Activated CD4-positive, alpha-beta T cell treated with anti-CD3 and anti-CD28 coated beads, Interleukin-2, Interleukin-4, amounts not matched to agents 100 ng/mL and 50 ng/mL, durations not matched to agents 16 hours and 8 hours (primary cell): ENCODE data around the gene CHRNA3.
A peak's percentile ranks its signal among the peaks of the same experiment; 100 is the strongest.
"Not testable (repeated sequence)": the region's sequence is repeated elsewhere in the genome, so short reads cannot be mapped to it uniquely, and the experiment has no call there.

Source experiments
- DNase-seq: peaks from one replicate; pipeline ENCODE4 v3.0.0-alpha.2; 2020; ENCODE audit warnings: low spot score

Gene CHRNA3

DNA sequence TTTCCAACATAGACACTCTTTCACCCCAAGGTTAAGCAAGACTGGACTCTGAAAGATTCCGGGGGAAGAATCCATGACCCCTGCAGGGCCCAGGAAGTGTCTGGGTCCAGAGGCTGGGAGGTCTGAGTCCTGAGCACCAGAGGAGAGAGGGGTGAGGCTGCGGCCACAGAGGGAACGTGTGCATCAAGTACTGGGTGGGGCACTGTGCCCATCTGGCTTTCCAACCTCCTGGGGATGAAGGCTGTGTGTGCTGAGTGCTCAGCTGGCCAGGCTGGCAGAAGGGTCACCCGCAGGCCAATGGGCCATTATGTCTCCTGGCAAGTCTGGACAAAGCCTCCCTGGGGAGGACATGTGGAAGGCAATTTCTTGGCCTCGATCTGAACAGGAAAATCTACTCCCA, 3.3 kb downstream of the CHRNA3 start:
- DNase-seq, result no peak

DNA sequence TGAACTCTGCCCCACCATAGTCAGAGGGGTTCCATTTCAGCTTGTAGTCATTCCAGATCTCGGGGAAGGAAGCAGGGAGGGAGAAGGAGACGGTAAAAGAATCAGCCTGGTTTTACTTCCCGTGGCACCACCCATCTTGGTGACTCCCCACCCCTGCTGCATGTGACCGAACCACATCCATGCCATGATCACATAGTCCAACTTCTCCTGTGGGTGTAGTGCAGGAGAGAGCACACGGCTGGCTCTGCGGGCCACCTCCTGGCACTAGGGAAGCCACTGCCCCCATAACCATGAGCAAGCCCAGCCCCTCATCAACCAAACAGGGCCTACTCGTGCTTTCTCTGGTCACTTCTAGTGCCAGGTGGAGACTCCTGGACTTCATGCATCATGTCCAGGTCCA, 3.7 kb downstream of the CHRNA3 start:
- no peak for DNase-seq

DNA sequence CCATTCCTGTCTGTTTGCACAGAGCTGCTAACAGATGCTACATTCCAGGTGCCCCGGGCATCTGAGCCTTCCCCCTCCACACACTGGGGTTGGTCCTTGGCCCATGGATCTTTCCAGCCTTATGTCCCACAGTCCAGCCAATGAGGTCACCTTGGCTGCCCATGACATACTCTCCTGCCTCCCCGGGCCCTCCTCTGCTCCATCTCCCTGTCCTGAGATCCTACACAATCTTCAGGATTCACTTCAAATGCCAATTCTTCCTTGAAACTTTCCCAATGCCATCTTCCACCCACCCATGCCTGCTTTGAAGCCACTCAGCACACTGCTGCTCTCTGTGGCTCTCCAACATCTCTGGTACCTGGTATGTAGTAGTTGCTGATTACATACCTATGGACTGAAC, 4.3 kb downstream of the CHRNA3 start:
- DNase-seq, result no peak

DNA sequence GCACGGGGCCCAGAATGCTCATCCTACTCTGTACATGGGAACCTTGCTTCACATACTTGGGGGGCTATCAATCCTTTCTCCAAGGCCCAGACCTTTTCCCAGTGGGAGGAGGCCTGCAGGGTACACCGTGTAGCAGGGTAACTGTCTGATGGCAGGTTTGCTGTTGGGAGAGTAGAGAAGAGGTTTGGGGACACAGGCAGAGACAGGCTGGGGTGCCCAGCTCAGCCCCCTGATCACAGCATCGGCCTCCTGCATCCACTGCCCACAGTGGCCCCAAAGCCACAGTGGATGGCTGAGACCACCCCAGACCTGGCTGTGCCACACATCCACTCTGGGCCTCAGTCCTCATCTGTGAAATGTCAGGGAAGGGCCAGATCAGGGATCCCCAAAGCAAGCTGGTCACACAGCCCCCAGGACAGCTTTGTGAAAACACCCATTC, 5.6 kb downstream of the CHRNA3 start:
- no peak for DNase-seq

DNA sequence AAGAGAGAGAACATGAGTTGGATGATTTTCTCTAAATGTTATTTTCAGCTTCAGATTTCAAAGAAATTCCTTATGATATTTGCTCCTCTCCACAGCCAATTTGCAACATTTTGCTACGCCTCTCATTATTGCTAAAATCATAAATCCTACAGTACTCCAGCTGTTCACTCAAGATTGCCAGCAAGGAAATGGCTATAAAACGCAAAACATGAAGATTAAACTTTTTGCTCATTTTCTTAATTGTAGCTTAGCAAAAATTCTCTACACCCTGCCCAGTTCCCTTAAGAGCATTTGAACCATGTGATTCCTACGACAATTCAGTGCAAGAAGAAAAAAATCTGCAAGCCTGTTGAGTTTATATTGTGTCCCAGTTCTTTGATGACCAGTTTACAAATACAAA, 6.8 kb downstream of the CHRNA3 start:
- DNase-seq, result no peak

DNA sequence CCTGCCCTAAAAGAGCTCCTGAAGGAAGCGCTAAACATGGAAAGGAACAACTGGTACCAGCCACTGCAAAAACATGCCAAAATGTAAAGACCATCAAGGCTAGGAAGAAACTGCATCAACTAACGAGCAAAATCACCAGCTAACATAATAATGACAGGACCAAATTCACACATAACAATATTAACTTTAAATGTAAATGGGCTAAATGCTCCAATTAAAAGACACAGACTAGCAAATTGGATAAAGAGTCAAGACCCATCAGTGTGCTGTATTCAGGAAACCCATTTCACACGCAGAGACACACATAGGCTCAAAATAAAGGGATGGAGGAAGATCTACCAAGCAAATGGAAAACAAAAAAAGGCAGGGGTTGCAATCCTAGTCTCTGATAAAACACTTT, 11.2 kb downstream of the CHRNA3 start:
- DNase-seq, result not testable (repeated sequence)

DNA sequence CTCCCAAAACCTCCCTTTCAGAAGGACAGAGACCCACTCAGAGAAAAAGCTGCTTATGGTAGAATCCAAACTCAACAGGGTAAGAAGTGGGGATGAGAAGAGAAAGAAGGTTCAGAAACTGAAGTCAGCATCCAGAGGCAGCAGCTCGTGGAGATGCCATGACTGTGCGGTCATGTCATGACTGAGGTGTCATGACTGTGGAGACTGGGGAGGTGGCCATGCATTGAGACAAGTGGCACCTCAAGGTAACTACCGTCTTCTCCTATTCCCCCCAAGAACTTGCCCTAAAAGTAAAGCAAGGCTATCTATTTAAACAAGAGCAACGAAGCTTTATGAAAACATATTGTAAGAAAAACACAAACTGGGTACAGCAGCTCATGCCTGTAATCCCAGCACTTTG, 15.1 kb downstream of the CHRNA3 start:
- DNase-seq, result no peak

DNA sequence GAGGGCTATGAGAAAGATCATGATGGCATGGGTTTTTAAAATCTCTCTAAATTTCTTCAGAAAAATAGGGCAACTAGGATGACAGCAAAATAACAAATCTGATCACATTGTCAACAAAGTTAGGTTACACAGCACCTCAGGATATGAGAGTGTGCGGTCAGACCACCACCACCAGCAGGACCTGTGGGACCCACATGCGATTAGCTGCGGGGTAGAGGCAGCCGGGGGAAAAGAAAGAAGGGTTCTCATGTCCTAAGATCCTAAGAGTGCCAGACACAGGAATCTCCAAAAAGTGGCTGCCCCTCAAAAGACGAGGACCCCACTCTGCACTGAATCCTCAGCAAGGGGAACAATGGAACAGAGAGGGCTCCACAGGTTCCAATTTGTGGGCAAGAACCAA, 15.6 kb downstream of the CHRNA3 start:
- no peak for DNase-seq

DNA sequence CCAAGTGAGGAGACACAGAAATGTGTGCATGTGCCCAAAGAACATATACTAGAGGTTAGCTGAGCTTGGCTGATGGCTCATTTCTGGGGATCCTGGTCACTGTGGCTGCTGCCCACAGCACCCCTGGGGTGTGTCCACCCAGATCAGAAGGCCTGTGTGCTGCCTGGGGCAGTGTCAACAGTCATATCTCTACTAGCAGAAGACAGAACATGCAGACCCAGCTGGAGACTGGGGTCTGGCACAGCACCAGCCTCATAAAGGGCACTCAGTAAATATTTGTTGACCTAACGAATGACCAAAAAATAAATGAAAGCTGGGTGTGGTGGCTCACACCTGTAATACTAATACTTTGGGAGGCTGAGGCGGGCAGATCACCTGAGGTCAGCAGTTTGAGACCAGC, 16.4 kb downstream of the CHRNA3 start:
- DNase-seq, result no peak

DNA sequence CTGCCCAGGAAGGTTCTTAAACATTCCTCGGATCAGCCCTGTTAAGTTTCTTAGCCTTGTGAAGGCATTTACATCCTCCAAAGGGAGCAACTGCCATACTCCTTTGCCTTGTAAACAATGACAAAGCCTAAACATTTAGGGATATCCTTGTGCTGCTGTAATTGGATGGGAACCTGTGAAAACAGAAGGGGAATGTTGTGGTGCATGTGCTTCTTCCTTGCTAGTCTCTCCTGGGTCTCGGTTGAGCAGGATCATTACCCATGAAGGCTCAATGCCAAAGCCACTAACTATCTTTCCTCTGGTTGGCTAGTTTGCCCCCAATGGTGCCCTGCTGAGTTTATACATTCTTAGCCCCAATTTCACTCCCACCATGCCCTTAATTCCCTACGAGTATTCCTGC, 17.3 kb downstream of the CHRNA3 start:
- no peak for DNase-seq

DNA sequence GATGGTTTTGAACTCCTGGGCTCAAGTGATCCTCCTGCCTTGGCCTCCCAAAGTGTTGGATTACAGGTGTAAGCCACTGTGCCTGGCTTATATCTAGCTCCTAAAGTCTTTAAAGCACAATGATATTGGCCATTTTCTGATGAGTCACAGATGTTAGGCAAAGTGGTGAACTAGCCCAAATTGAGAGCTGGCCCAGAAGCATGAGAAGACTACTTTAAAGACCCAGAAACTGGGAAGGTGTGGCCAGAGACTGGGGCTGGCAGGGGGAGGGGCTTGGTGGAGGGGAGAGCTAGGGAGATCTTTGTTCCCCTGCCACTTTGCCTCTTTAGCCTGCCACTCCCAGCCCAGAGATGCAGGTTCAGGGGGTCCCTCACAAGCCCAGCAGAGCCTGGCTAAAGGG, 21.6 kb downstream of the CHRNA3 start:
- no peak for DNase-seq

DNA sequence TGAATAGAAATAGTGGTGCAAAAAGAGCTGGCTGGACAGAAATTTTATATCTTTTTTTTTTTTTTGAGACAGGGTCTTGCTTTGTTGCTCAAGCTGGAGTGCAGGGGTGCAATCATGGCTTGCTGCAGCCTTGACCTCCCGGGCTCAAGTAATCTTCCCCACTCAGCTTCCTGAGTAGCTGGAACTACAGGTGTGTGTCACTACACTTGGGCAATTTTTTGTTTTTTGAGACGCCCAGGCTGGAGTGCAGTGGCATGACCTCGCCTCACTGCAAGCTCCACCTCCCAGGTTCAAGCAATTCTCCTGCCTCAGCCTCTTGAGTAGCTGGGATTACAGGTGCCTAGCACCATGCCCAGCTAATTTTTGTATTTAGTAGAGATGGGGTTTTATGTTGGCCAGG, 22.4 kb downstream of the CHRNA3 start:
- no peak for DNase-seq

DNA sequence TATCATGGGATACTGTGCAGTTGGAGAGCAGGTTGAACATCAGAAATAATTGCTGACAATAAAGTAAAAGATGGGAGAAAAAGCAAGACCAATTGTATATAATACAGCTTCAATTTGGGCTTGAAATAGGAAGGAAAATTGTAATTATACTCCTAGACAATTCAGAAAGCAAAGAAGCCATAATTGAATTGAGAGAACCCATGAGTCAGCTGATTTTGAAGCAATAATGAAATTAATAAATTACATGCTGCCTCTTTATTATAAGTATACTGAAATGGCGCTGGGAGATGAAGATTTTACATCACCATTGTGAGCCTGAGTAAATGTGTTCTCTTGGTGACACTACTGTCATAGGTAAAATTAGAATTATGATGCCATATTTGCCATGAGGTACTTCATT, 23.2 kb downstream of the CHRNA3 start:
- DNase-seq, result no peak

DNA sequence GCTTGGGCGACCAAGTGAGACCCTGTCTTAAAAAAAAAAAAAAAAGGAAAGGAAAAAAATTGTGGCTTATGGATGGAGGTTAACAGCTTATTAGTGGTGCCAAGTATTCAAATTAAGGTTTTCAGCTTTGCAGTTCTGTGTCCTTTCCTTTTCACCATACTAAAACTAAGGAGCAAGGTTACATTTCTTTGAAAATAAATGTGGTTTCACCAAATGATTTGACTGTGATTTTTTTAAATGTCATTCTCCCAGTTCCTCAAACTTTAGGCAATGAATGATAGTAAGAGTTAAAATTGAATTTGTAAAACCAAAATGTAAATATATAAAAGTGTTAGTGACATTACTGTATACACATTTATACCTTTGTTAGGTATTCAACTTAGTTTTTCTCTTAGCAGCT, 45.9 kb downstream of the CHRNA3 start:
- DNase-seq, result no peak

DNA sequence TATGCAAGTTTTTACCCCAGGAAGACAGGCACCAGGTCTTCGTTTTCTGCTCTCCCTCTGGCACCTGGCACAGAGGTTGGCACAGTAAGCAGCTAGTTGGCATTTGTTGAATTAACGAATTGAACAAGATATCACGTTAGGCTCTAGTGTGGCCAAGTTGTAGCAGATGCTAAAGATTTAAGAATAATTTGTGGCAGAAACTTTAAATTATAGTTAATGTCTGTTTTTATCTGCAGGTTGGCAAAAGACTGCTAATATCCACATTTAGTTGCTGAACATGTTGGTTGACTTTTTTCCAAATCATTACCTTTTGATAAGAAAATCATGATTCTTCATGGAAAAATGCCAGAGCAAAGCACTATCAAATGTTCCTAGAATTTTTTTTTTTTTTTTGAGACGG, 47.4 kb downstream of the CHRNA3 start:
- no peak for DNase-seq

DNA sequence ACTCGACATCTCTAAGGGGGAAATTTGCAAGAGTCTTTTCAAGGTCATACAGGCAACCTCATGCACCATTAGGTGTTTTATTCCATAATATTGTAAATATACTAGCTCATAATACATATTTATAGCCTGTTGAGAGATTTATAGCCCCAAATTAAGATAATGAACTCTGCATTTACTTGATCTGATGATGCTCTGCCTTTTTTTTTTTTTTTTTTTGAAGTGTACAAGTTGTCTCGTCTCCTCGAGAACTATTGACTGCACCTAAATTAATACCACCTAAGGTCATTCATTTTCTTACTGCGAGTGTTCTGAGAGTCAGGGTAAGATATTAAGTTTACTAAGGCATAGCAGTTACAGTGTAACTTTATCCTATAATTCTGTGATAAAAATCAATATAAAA, 49.4 kb downstream of the CHRNA3 start:
- no peak for DNase-seq

DNA sequence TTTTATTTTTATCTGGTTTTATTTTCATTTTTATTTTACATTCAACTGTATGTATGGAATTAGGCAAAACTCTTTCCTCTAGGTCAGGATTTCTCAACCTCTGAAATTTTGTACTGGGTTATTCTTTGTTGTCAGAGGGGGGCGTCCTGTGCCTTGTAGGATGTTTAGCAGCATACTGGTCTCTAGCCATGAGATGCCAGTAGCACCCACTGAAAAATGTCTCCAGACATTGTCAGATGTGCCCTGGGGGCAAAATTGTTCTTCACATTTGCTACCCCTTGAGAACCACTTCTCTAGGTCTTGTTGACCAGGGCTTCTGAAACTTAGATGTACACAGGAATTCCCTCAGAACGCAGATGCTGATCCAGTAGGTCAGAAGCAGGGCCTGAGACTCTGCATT, 50.1 kb downstream of the CHRNA3 start:
- no peak for DNase-seq

DNA sequence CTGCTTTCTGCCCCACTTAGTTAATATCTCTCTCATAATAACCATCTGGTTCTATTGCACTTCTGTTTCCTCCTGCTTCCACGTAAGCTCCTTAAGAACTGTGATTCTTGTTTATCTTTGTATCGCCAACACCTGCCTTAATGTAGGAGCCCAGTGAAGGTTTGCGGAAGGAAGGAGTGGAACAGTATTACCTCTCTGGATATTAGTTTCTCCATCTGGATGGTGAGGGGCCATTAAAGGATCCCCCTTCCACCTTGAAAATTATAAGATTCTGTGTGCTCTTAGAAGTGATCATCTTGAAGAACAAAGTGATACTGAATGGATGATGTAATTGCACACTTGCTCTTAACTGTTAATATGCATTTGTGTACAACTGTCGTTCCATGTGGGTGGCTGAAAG, 53.3 kb downstream of the CHRNA3 start:
- no peak for DNase-seq

DNA sequence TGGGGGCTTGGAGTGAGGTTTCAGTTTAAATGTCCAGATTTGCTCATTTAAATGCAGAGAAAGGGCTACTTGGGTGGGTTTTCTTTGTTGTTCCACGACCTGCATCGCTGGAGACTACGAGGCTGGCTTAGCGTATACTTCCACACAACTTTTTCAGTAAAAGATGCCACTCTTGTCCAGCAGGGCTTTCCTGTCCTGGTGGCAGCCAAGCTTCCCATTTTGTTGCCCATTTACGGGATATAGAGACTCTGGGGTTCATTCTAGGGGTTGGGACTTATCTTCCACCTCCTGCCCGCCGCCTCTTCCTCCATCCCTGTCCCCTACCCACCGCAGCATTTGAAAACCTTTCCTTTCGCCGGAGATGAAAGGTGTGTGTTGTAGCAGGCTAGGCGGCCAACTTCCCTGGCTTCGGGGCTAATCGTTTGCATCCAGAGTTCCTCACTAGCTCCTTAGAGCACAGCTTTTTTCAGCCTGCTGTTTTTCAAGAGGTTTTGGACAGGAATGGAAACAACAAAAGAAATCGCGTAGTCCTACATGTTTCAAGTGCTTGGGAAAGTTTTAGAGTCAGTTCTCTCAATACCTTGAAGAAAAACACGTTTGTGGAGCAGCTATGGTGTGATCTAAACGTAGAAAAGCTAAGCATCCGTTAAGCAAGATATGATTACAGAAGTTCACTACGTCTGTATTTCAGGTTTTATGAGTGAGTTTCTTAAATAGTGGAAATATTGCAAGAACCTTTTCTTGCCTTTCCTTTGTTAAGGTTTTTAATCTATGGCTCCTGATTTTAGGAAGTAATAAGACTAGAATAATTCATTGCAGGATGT, 54.6 kb downstream of the CHRNA3 start:
- DNase-seq, result no peak

DNA sequence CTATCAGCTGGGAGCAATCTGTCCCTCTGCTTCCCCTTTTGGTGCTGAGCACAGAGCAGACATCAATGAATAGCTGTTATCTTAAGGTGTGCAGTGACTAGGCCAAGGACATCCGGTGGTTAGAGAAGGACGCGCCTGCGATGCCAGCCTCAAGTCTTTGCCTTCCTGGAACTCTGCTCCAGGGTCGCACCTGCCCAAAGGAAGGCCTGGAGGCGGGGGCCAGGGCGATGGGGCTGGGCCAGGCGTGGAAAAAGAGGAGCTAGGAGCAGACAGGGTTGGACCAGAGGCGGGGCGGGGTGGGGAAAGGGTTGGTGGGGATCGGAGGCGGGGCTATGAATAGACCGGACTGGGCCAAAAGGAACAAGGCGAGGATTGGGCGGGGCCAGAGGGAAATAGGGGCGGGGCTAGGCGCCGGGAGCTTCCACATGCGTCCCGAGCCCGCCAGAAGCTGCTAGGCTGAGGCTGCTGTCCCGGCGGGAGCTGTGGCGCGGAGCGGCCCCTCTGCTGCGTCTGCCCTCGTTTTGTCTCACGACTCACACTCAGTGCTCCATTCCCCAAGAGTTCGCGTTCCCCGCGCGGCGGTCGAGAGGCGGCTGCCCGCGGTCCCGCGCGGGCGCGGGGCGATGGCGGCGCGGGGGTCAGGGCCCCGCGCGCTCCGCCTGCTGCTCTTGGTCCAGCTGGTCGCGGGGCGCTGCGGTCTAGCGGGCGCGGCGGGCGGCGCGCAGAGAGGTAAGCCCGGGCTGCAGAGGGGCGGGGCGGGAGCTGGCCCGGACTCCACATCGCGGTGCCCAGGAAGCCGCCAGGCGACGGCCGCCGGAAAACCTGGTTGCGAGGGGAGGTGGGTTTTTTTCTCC, 55.5 kb downstream of the CHRNA3 start, which contains the start of gene CHRNA5:
Gene CHRNA5 (plus strand): TSS at position 424 of the 854 bp plus-strand sequence. CDS start 200 bp downstream, at position 624.
- peak; percentile 82 for DNase-seq

DNA sequence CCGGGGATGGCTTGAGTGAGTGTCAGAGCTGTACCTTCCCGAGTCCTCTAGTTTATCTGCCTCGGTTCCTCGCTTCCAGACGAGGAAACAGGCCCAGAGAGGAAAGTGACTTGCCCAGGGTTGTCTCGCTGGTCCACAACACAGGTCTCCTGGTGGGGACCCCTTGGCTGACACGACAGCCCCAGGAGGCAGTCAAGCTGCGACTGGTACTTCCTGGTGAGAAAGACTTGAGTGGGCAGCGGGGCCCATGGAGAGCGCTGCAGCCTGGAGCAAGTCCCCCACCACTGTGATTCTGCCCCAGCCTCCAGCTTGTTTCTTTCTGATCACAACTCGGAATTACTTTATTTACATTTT, 56.1 kb downstream of the CHRNA3 start:
- no peak for DNase-seq

DNA sequence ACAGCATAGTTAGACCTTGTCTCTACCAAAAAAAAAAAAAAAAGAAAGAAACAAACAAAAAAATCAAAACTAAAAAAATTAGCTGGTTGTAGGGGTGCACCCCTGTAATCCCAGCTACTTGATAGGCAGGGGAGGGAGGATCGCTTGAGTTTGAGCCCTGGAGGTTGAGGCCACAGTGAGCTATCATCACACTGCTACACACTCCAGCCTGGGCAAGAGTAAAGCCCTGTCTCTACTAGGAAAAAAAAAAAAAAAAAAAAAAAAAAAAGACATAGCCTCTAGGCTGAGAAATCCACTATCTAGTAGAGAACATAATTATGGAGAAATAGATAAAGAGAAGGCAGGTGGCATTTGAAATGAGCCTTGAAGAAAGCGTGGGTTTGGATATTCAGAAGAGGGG, 57.7 kb downstream of the CHRNA3 start:
- no peak for DNase-seq

DNA sequence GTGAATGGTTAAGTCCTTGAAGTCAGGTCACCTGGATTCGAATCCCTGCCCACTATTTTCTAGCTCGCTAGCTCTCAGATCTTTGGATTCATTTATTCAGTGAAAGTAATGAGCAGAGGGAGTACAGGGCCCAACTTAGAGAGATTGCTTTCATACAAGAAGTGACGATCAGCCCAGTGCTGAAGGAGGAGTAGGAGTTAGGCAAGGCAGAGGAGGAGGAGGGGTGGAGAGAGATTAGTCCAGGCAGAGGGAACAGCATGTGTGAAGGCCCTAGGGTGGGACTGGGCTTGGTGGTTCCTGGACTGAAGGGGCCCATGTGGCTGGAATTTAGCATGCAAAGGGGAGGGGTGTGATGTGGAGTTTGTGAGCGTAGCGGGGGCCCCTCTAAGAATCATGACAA, 59.3 kb downstream of the CHRNA3 start:
- DNase-seq, result no peak
